Heart left ventricle (tissue), 16 donors: Measurements from ENCODE around the gene RBX1. TPM values are rescaled to one million over a fixed set of nuclear protein-coding genes. Genes with fewer than 3 reads are reported as not detected.
"Not testable (repeated sequence)": the region's sequence is repeated elsewhere in the genome, so short reads cannot be mapped to it uniquely, and the experiment has no call there.

Experiments used
- ATAC-seq, 4 donors: fragments of 200-7000 bp; cut with Tn5 transposase; one replicate each; pipeline ENCODE4 v1.9.1; 2020 to 2022; ENCODE audit warnings: moderate library complexity in 4 of 4, mild to moderate bottlenecking in 3 of 4, moderate number of reproducible peaks in 1 of 4
- DNase-seq, 5 donors: peaks; one replicate each; pipeline ENCODE4 v3.0.0-alpha.2; 2020
- H3K27ac ChIP-seq, 12 donors: fragments of 200-600 bp; sonication (generic) in 4 of 12; one replicate each; pipeline versions ENCODE4 v1.5.0 to v1.8.0; 2016 to 2022; ENCODE audit warnings: mild to moderate bottlenecking in 2 of 12
- H3K27me3 ChIP-seq, 9 donors: fragments of 200-600 bp; sonication (generic) in 2 of 9; one replicate each; pipeline versions ENCODE4 v1.5.1 to v1.8.0; 2016 to 2022; ENCODE audit warnings: mild to moderate bottlenecking in 3 of 9
- H3K36me3 ChIP-seq, 9 donors: fragments of 200-600 bp; sonication (generic) in 2 of 9; one replicate each; pipeline versions ENCODE4 v1.5.0 to v1.8.0; 2018 to 2022; ENCODE audit warnings: mild to moderate bottlenecking in 2 of 9
- H3K4me1 ChIP-seq, 12 donors: fragments of 200-600 bp; sonication (generic) in 4 of 12; one replicate each; pipeline versions ENCODE4 v1.5.0 to v1.8.0; 2016 to 2022; ENCODE audit warnings: mild to moderate bottlenecking in 3 of 12
- H3K4me3 ChIP-seq, 12 donors: fragments of 200-600 bp; sonication (generic) in 4 of 12; one replicate each; pipeline versions ENCODE4 v1.5.0 to v1.8.0; 2017 to 2022; ENCODE audit warnings: mild to moderate bottlenecking in 9 of 12, moderate library complexity in 4 of 12
- H3K9me3 ChIP-seq, 12 donors: fragments of 200-600 bp; sonication (generic) in 4 of 12; one replicate each; pipeline versions ENCODE4 v1.5.0 to v1.8.0; 2016 to 2022; ENCODE audit warnings: mild to moderate bottlenecking in 1 of 12
- POLR2A ChIP-seq, 2 donors: fragments of 450-650 bp; IDR thresholded peaks; one replicate each; pipeline ENCODE4 v1.6.1; 2017; ENCODE audit warnings: antibody characterized with exemption in 2 of 2, mild to moderate bottlenecking in 2 of 2, moderate library complexity in 2 of 2
- WGBS, 4 donors: extraction: QIAGEN DNeasy Blood & Tissue Kit in 2 of 4; methylation state at CpG; one replicate each; pipeline versions ENCODE4 v1.1.5 to v1.1.7; 2013 to 2018; 5-methylcytosine and 5-hydroxymethylcytosine counted together
- intact Hi-C, 10 donors: fragments of 100-400 bp; cut with DNase I; formaldehyde crosslinking; loops; one replicate each; pipeline versions ENCODE4 v1.11.1 to v1.14.2; 2022
- polyA plus RNA-seq, 2 donors: library from polyadenylated mRNA; stranded (reverse); fragments of 200-250 nt; gene quantifications; one replicate each; pipeline ENCODE4 v1.2.3, GENCODE V29; 2013
- total RNA-seq, 9 donors: library from RNA; depleted of rRNA in 2 of 9; stranded (reverse); fragments of >200 nt in 2 of 9; fragmentation: NEBNext Ultra II Directional in 3 of 9; extraction: Animal tissue kit (Norgen Biotek cat#: 25700) in 3 of 9; gene quantifications; one replicate each; pipeline versions ENCODE4 v1.1.0 to v1.2.4, GENCODE V29; 2016 to 2023
- TF ChIP-seq, protein P1 (sequence below), 12 donors: fragments of 200-600 bp; sonication (generic) in 4 of 12; IDR thresholded peaks; one replicate each; pipeline versions ENCODE4 v1.5.0 to v1.8.0; 2018 to 2022; ENCODE audit warnings: antibody characterized with exemption in 12 of 12, mild to moderate bottlenecking in 5 of 12
- donor health status: ischemic (EF 13 %, LVEDD 7.1; RV severe dilation, severe dysfunction).
- donor health status: healthy with polysubstance abuse.
- donor health status: DM: no; HTN: yes; CAD: no.
- donor health status: DM: no; HTN: no; CAD: no.
- donor health status: ischemic (EF 25% LVEDD 6.9; RV normal size, moderate dysfunction).
- donor health status: ischemic (EF 25% LVEDD 5.7; RV mildly dilated, moderate dysfunction).
- donor health status: healthy.
- donor health status: DM: yes; HTN: yes; CAD: no.
- donor health status: ischemic (EF 35%, LVEDD 5.7; RV mildly dilated, moderate dysfunction).
- donor health status: nonischemic (EF 11% LVEDD 7.7; RV severe dilation, severe dysfunction).
- donor health status: DM: yes; HTN: yes; CAD: no.
- donor health status: PGD.
- donor health status: ischemic (EF 29% LVEDD 5.4; RV normal size, mild dysfunction).
- donor health status: nonischemic (EF 23%, LVEDD 6.1; RV moderate dilation, normal function).

Gene RBX1
- total and polyA plus RNA-seq, 11 donors, result 44.1 to 119 (median 60.8) TPM

DNA sequence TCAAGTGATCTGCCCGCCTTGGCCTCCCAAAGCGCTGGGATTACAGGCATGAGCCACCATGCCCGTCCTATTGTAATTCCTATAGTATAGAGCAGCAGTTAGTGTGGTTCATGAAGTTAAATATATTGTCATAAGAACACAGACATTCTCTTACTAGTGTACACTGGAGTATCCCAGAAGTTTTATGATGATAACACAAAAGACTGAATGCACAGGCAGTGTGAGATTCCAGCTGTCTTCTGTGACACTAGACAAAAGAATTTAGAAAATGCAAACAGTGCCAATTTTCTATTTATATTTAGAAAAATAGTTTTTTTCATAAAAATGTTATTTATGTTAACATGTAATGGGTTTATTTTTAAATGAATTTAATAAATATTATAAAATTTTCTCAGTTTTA, 39.4 kb upstream of the RBX1 start:
- H3K4me1 ChIP-seq, result no peaks in the 10 kb centered on the region
- H3K36me3 ChIP-seq, result peaks cover 0 to 98% (median 82%) of the 10 kb centered on the region in 9 donors
- no peaks in the 10 kb centered on the region for H3K9me3 ChIP-seq
- 91 to 96% (median 93%) methylated on average over 3 of the region's 3 CpGs for WGBS, 4 donors
- no peak overlapping the region for H3K4me3 ChIP-seq
- intact Hi-C loops, result no loop called here
- H3K27ac ChIP-seq, result no peak overlapping the region
- no peaks in the 10 kb centered on the region for H3K27me3 ChIP-seq
- TF ChIP-seq POLR2A (IDR thresholded peaks at IDR 0.05), result no peak
- TF ChIP-seq, protein P1, sequence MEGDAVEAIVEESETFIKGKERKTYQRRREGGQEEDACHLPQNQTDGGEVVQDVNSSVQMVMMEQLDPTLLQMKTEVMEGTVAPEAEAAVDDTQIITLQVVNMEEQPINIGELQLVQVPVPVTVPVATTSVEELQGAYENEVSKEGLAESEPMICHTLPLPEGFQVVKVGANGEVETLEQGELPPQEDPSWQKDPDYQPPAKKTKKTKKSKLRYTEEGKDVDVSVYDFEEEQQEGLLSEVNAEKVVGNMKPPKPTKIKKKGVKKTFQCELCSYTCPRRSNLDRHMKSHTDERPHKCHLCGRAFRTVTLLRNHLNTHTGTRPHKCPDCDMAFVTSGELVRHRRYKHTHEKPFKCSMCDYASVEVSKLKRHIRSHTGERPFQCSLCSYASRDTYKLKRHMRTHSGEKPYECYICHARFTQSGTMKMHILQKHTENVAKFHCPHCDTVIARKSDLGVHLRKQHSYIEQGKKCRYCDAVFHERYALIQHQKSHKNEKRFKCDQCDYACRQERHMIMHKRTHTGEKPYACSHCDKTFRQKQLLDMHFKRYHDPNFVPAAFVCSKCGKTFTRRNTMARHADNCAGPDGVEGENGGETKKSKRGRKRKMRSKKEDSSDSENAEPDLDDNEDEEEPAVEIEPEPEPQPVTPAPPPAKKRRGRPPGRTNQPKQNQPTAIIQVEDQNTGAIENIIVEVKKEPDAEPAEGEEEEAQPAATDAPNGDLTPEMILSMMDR (IDR thresholded peaks at IDR 0.05), result no peak
- ATAC-seq (no peak), DNase-seq (no peak)

DNA sequence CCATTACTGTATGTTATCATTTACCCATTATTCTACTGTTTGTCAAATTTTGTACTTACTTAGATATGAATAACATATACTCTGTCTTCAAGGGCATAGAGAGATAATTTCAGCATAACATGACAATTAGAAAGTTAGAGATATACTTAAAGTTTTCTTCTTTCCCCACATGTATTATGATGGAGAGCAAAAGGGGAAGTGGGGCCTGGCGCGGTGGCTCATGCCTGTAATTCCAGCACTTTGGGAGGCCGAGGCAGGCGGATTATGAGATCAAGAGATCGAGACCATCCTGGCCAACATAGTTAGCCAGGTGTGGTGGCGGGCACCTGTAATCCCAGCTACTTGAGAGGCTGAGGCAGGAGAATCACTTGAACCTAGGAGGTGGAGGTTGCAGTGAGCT, 38.2 kb upstream of the RBX1 start:
- peaks cover 0 to 100% (median 87%) of the 10 kb centered on the region in 9 donors for H3K36me3 ChIP-seq
- H3K27me3 ChIP-seq, DNase-seq, H3K4me1 ChIP-seq, H3K27ac ChIP-seq, H3K9me3 ChIP-seq, H3K4me3 ChIP-seq, intact Hi-C loops, ATAC-seq: not testable (repeated sequence)
- 92 to 98% (median 97%) methylated on average over 6 of the region's 6 CpGs for WGBS, 4 donors

DNA sequence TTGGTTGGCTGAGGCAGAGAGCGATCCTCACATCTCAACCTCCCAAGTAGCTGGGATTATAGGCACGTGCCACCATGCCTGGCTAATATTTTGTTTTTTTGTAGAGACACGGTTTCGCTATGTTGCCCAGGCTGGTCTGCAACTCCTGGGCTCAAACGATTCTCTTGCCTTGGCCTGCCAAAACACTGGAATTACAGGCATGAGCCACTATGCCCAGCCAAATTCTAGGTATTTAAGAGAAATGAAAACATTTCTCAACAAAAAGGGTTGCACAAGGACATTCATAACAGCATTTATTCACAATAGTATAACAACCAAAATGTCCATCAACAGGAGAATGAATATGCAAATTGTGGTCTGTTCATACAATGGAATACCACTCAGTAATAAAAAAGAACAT, 31.7 kb upstream of the RBX1 start:
- ATAC-seq (no peak), DNase-seq (no peak)
- H3K9me3 ChIP-seq, result no peaks in the 10 kb centered on the region
- H3K27me3 ChIP-seq, result no peaks in the 10 kb centered on the region
- peaks cover 0 to 96% (median 72%) of the 10 kb centered on the region in 9 donors for H3K36me3 ChIP-seq
- H3K4me1 ChIP-seq, result peaks cover 0 to 4% (median 0%) of the 10 kb centered on the region in 12 donors
- WGBS, 4 donors, result 83 to 91% (median 90%) methylated on average over 5 of the region's 5 CpGs
- no peak overlapping the region for H3K4me3 ChIP-seq
- no peak for TF ChIP-seq POLR2A (IDR thresholded peaks at IDR 0.05)
- TF ChIP-seq, protein P1 (IDR thresholded peaks at IDR 0.05), result no peak
- H3K27ac ChIP-seq, result no peak overlapping the region
- intact Hi-C loops, result no loop called here

DNA sequence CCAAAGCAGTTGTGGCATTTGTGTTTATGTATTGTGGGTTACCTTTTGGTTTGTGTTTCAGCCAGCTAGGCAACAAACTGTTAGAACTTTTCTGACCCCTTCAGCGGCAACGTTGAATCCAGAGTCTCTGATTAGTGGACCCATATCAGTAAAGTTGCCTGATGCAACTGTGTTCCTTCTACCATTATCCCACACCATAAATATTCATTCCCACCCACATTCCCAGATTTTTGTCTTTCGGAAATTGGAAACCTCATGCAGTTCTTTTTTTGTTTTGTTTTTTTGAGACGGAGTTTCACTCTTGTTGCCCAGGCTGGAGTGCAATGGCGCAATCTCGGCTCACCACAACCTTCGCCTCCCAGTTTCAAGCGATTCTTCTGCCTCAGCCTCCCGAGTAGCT, 30.7 kb upstream of the RBX1 start:
- ATAC-seq, result no peak

More for the DNA sequence above, 30.7 kb upstream of the RBX1 start:
- Histone ChIP-seq H3K36me3 (peaks cover 0 to 96% (median 77%) of the 10 kb centered on the region in 9 donors), H3K27me3 (no peaks in the 10 kb centered on the region), H3K27ac (no peak overlapping the region), H3K4me1 (peaks cover 0 to 4% (median 0%) of the 10 kb centered on the region in 12 donors), H3K4me3 (no peak overlapping the region), H3K9me3 (no peaks in the 10 kb centered on the region)
- TF ChIP-seq, protein P1 (IDR thresholded peaks at IDR 0.05), result no peak
- no peak for TF ChIP-seq POLR2A (IDR thresholded peaks at IDR 0.05)
- WGBS, 4 donors, result 87 to 91% (median 89%) methylated on average over 9 of the region's 9 CpGs
- intact Hi-C loops, result loop anchor here in 4 of 10 donors (5.0 to 10.0 kb wide), 6 partner anchors 174 to 614 kb away; partner anchors contain the start of genes EP300 (in 1 of the 4) and RANGAP1 (in 1 of the 4)
- no peak for DNase-seq
